Fibroblast of lung (primary cell): ENCODE measurements around the gene GFY. TPM values are rescaled to one million over a fixed set of nuclear protein-coding genes. Genes with fewer than 3 reads are reported as not detected.

Source experiments
- DNase-seq, 2 donors: peaks; one replicate each; pipeline versions ENCODE4 v3.0.0 to v3.0.0-alpha.2; 2010; ENCODE audit warnings: low read depth in 2 of 2
- H2AFZ ChIP-seq: 2 replicates; pipeline ENCODE4 v1.5.1; 2012; ENCODE audit warnings: low read length, control low read depth, inconsistent platforms
- H3K27ac ChIP-seq: 2 replicates; pipeline ENCODE4 v1.5.1; 2011; ENCODE audit warnings: low read length, control low read depth; ENCODE audit not compliant: insufficient read depth
- H3K27me3 ChIP-seq: 2 replicates; pipeline ENCODE4 v1.5.1; 2011; ENCODE audit warnings: mild to moderate bottlenecking, low read length; ENCODE audit not compliant: control insufficient read depth, insufficient read depth
- H3K36me3 ChIP-seq: 2 replicates; pipeline ENCODE4 v1.5.1; 2011; ENCODE audit warnings: low read length; ENCODE audit not compliant: control insufficient read depth, insufficient read depth
- H3K4me1 ChIP-seq: 2 replicates; pipeline ENCODE4 v1.5.1; 2011; ENCODE audit warnings: low read length; ENCODE audit not compliant: control insufficient read depth, insufficient read depth; ENCODE audit errors: extremely low read depth
- H3K4me2 ChIP-seq: 2 replicates; pipeline ENCODE4 v1.5.1; 2011; ENCODE audit warnings: low read length, control low read depth; ENCODE audit not compliant: insufficient read depth; ENCODE audit errors: extremely low read depth
- H3K4me3 ChIP-seq, 4 experiments: fragments of 200-600 bp in 1 of 4; sonication (generic) in 1 of 4; replicated peaks in 1 of 4; 2 replicates each; pipeline ENCODE4 v1.5.1; 2011 to 2016; ENCODE audit warnings: low read length in 4 of 4, low read depth in 3 of 4, mild to moderate bottlenecking in 3 of 4, control low read depth in 2 of 4, inconsistent platforms in 1 of 4, mixed read lengths in 1 of 4; ENCODE audit not compliant: insufficient read depth in 1 of 4; ENCODE audit errors: control extremely low read depth in 1 of 4
- H3K79me2 ChIP-seq: 2 replicates; pipeline ENCODE4 v1.5.1; 2012; ENCODE audit warnings: mild to moderate bottlenecking, low read length, inconsistent platforms; ENCODE audit not compliant: control insufficient read depth, insufficient read depth
- H3K9ac ChIP-seq: 2 replicates; pipeline ENCODE4 v1.5.1; 2011; ENCODE audit warnings: mild to moderate bottlenecking, low read length, control low read depth; ENCODE audit not compliant: insufficient read depth
- H3K9me3 ChIP-seq: 2 replicates; pipeline ENCODE4 v1.5.1; 2012; ENCODE audit warnings: low read depth, low read length; ENCODE audit not compliant: control insufficient read depth, insufficient read depth
- H4K20me1 ChIP-seq: 2 replicates; pipeline ENCODE4 v1.5.1; 2011; ENCODE audit warnings: low read length; ENCODE audit not compliant: control insufficient read depth, insufficient read depth; ENCODE audit errors: extremely low read depth
- EZH2 ChIP-seq: IDR thresholded peaks from 2 replicates; pipeline ENCODE4 v1.5.1; 2012; ENCODE audit warnings: low read length, control low read depth, mild to moderate bottlenecking; ENCODE audit errors: missing control alignments
- polyA plus RNA-seq, 2 donors: library from polyadenylated mRNA; depleted of rRNA in 1 of 2; stranded (reverse) in 1 of 2; unstranded in 1 of 2; fragments of >200 nt; gene quantifications; 2 replicates each; pipeline ENCODE4 v1.2.1, GENCODE V29; 2011 to 2012; ENCODE audit warnings: missing spikeins in 1 of 2
- total RNA-seq: library from RNA; depleted of rRNA; stranded (reverse); fragments of >200 nt; gene quantifications from 2 replicates; pipeline ENCODE4 v1.2.1, GENCODE V29; 2014
- TF ChIP-seq, protein P1 (sequence below), 2 donors: IDR thresholded peaks in 1 of 2; conservative IDR thresholded peaks in 1 of 2; 1 replicate in 1 of 2; 2 replicates in 1 of 2; pipeline ENCODE4 v1.5.1; 2011 to 2012; ENCODE audit warnings: low read length in 2 of 2, control low read depth in 1 of 2, inconsistent platforms in 1 of 2, low read depth in 1 of 2, mild to moderate bottlenecking in 1 of 2

The GFY gene
- total and polyA plus RNA-seq, 2 donors (not counting 1 experiment from before 2014, with no cell fraction given) = not detected

DNA sequence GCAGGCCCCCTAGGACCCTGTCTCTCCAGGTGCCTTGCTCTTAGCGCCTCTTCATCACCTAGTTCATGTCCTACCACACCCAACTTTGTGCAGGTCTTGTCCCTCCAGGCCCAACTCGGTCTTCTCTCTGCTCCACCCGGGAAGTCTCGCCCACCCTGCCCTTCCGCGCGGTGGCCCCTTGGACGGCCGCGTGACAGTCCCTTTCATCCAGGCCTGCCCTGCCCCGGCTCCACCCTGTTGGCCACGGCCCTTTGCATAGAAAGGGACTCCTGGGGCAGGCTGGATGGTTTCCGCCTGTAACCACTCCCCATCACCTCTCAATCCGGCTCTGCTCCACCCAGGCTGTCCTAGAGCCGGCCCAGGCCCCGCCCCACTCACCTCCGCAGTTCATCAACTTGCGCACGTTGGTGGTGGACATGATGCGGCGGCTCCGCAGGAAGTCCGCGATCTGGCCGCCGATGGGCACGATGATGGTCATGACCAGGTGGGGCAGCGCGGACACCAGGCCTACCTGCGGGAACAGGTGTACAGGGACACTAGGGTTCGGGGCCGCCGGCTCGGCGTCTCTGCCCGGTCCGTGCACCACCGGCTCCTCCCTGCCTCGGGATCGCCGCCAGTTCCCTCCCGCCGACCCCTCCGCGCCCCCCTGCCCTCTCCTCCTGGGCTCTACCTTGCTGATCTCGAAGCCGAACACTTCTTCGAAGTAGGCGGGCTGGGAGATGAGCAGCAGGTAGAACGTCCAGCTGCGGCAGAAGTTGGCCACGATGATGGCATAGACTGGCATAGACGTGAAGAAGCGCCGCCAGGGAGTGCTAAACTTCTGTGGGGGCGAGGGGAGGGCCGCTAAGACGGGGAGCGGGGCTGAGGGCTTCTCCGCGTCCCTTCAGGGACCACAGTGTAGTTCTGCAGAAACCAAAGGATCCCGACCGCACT, 7.2 kb downstream of the GFY start:
- Histone ChIP-seq H3K36me3 (no peaks in the 10 kb centered on the region), H3K27me3 (peaks cover 74% of the 10 kb centered on the region), H3K4me2 (no peak overlapping the region), H3K79me2 (no peaks in the 10 kb centered on the region), H3K9me3 (no peaks in the 10 kb centered on the region), H2AFZ (no peak overlapping the region), H3K4me3 (no peak overlapping the region), H3K27ac (no peak overlapping the region), H4K20me1 (no peaks in the 10 kb centered on the region), H3K4me1 (no peaks in the 10 kb centered on the region), H3K9ac (no peak overlapping the region)
- DNase-seq = no peak
- TF ChIP-seq, protein P1, sequence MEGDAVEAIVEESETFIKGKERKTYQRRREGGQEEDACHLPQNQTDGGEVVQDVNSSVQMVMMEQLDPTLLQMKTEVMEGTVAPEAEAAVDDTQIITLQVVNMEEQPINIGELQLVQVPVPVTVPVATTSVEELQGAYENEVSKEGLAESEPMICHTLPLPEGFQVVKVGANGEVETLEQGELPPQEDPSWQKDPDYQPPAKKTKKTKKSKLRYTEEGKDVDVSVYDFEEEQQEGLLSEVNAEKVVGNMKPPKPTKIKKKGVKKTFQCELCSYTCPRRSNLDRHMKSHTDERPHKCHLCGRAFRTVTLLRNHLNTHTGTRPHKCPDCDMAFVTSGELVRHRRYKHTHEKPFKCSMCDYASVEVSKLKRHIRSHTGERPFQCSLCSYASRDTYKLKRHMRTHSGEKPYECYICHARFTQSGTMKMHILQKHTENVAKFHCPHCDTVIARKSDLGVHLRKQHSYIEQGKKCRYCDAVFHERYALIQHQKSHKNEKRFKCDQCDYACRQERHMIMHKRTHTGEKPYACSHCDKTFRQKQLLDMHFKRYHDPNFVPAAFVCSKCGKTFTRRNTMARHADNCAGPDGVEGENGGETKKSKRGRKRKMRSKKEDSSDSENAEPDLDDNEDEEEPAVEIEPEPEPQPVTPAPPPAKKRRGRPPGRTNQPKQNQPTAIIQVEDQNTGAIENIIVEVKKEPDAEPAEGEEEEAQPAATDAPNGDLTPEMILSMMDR (conservative IDR thresholded peaks at IDR 0.05 in 1 of 2, IDR thresholded peaks at IDR 0.05 in 1 of 2; ENCODE audit: low read depth in 1 of 2, low read length in 2 of 2) = no peak
- TF ChIP-seq EZH2 = no peak

- H2AFZ ChIP-seq = no peak overlapping the region
- H3K79me2 ChIP-seq = no peaks in the 10 kb centered on the region
- no peak for DNase-seq
- no peak overlapping the region for H3K27ac ChIP-seq
- no peaks in the 10 kb centered on the region for H3K36me3 ChIP-seq
- H4K20me1 ChIP-seq = no peaks in the 10 kb centered on the region
- no peaks in the 10 kb centered on the region for H3K9me3 ChIP-seq
- H3K27me3 ChIP-seq = peaks cover 77% of the 10 kb centered on the region
- no peak overlapping the region for H3K4me3 ChIP-seq
- TF ChIP-seq EZH2 = peak; percentile 79
- TF ChIP-seq, protein P1 (conservative IDR thresholded peaks at IDR 0.05 in 1 of 2, IDR thresholded peaks at IDR 0.05 in 1 of 2; ENCODE audit: low read depth in 1 of 2, low read length in 2 of 2) = no peak
- no peaks in the 10 kb centered on the region for H3K4me1 ChIP-seq
- H3K4me2 ChIP-seq = no peak overlapping the region
- H3K9ac ChIP-seq = no peak overlapping the region
These were observed 8.2 kb downstream of the GFY start for GRCh38 chr19:49433240-49433901.

DNA sequence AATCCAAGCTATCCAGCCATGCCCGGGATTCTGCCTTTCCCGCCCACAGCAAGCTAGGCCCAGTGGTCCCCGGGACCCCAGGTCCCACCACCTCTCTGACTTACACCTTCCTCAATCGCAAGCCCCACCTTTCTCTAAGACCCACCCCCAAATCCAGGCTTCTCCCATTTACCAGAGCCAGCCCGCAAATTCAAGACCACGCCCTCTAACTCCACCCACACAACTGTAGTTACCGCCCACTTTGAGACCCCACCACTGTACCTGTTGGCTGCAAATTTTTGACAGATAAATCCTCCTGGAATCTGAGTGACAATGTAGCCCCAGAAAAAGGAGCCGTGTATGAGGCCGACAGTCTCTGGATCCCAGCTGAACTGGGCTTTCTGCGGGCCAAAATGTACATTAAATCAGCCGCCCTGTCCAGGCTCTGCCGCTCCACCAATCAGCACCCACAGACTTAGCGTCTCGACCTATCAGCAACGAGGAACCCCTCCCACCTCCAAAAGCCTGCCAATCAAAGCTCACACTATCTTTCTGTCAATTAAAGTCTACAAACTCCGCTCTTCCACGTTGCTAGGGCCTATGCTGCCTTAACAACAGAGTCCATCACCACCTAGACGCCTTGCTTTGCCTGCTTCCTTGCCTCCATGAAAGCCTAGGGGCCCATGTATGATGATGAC, 9.9 kb downstream of the GFY start:
- Histone ChIP-seq H3K4me1 (no peaks in the 10 kb centered on the region), H3K79me2 (no peaks in the 10 kb centered on the region), H2AFZ (no peak overlapping the region), H3K9ac (no peak overlapping the region), H3K27me3 (peaks cover 81% of the 10 kb centered on the region), H3K4me2 (no peak overlapping the region), H4K20me1 (no peaks in the 10 kb centered on the region), H3K9me3 (no peaks in the 10 kb centered on the region), H3K27ac (no peak overlapping the region), H3K36me3 (no peaks in the 10 kb centered on the region), H3K4me3 (no peak overlapping the region)
- no peak for DNase-seq
- TF ChIP-seq, protein P1 (conservative IDR thresholded peaks at IDR 0.05 in 1 of 2, IDR thresholded peaks at IDR 0.05 in 1 of 2; ENCODE audit: low read depth in 1 of 2, low read length in 2 of 2) = no peak
- TF ChIP-seq EZH2 = no peak
